T-helper 2 cell treated with Interferon-gamma antibody and Interleukin-4, amounts not matched to agents 5 μg/mL and 100 μg/mL, for 36 hours (primary cell): ENCODE results near the gene GTPBP6.
"Not testable (repeated sequence)": the region's sequence is repeated elsewhere in the genome, so short reads cannot be mapped to it uniquely, and the experiment has no call there.

Experiments used
- DNase-seq: peaks from one replicate; pipeline ENCODE4 v3.0.0; 2021; ENCODE audit warnings: low spot score
- H3K27ac Mint-ChIP-seq: one replicate; pipeline ENCODE4 v1.8.0; 2021; ENCODE audit warnings: mild to moderate bottlenecking, mixed read lengths
- H3K27me3 Mint-ChIP-seq: one replicate; pipeline ENCODE4 v1.8.0; 2021; ENCODE audit warnings: low read depth, mixed read lengths
- H3K36me3 Mint-ChIP-seq: one replicate; pipeline ENCODE4 v1.8.0; 2021; ENCODE audit warnings: low read depth, mixed read lengths
- H3K4me1 Mint-ChIP-seq: one replicate; pipeline ENCODE4 v1.8.0; 2021; ENCODE audit warnings: low read depth, mixed read lengths
- H3K4me3 Mint-ChIP-seq: one replicate; pipeline ENCODE4 v1.8.0; 2022; ENCODE audit warnings: mild to moderate bottlenecking, moderate library complexity, mixed read lengths
- H3K9me3 Mint-ChIP-seq: one replicate; pipeline ENCODE4 v1.8.0; 2021; ENCODE audit warnings: mixed read lengths

GTPBP6 gene

DNA sequence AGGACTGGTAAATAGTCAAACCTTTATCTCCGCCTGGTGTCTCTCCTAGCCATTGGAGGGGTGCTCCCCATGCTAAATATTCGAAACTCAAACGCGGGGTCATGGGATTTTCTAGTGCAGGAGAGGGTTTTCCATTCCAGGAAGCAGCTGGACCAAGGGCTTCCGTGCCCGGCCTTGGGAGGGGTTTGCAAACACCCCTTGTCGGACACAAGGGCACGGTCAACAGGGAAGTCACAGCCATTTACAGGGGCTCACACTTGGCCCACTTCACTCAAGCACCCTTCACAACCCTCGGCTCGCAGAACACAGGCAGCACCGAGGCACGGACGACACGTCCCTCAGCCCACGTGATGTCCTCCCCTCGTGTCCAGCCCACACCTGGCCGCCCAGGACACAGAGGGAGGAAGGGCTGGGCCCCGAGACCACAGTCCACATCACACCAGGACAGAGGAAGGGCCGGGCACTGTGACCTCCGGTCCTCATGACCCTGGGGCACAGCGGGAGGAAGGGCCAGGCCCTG lies 47.7 kb downstream of the GTPBP6 start:
- H3K27me3 Mint-ChIP-seq, result no peaks in the 10 kb centered on the region
- H3K36me3 Mint-ChIP-seq, result no peaks in the 10 kb centered on the region
- H3K27ac Mint-ChIP-seq, result no peak overlapping the region
- H3K4me3 Mint-ChIP-seq, result no peak overlapping the region
- DNase-seq, result no peak
- no peaks in the 10 kb centered on the region for H3K9me3 Mint-ChIP-seq
- H3K4me1 Mint-ChIP-seq, result no peaks in the 10 kb centered on the region

DNA sequence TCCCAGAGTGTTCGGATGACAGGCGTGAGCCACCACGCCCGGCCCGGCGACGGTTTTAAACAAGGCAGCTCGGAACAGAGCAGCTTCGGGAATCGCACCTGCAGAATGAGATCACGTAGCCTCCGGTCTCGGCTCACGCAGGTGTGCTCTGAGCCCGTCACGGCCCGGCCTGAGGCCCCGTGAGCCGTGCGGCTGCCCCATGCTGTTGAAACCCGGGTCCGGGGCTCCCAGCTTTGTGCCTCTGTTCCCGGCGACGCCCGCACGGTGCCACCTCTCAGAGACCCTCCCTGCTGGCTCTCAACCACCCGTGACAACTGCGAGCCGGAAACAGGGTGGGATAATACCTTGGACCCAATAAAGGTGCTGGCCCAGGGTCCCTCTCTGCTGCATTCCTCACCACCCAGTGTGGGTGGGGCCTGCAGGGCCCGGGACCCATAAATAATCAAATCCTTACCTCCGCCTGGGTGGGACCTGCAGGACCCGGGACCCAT lies 50.8 kb downstream of the GTPBP6 start:
- Mint-ChIP-seq H3K4me1 (no peaks in the 10 kb centered on the region), H3K4me3 (no peak overlapping the region), H3K36me3 (no peaks in the 10 kb centered on the region), H3K27me3 (no peaks in the 10 kb centered on the region), H3K9me3 (no peaks in the 10 kb centered on the region), H3K27ac (no peak overlapping the region)
- no peak for DNase-seq

DNA sequence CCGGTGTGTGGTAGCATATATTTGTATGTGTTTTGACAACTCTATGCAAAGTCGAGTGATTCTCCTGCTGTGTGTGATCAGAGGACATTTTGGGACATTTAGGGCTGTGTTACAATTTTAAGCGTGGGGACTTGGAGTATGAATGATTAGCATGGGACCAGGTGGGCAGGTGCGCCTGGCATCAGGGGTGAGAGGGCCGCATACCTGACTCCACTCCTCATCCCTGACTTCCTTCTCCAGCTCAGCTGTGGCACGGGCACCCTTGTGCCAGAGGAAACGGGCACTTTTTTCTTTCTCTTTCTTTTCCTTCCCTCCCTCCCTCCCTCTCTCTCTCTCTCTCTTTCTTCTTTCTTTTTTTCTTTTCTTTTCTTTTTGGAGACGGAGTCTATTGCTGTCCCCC lies 53.1 kb downstream of the GTPBP6 start:
- no peak overlapping the region for H3K27ac Mint-ChIP-seq
- no peak overlapping the region for H3K4me3 Mint-ChIP-seq
- peak; percentile 2 for DNase-seq
- no peaks in the 10 kb centered on the region for H3K4me1 Mint-ChIP-seq
- H3K9me3 Mint-ChIP-seq, result no peaks in the 10 kb centered on the region
- no peaks in the 10 kb centered on the region for H3K36me3 Mint-ChIP-seq
- no peaks in the 10 kb centered on the region for H3K27me3 Mint-ChIP-seq

DNA sequence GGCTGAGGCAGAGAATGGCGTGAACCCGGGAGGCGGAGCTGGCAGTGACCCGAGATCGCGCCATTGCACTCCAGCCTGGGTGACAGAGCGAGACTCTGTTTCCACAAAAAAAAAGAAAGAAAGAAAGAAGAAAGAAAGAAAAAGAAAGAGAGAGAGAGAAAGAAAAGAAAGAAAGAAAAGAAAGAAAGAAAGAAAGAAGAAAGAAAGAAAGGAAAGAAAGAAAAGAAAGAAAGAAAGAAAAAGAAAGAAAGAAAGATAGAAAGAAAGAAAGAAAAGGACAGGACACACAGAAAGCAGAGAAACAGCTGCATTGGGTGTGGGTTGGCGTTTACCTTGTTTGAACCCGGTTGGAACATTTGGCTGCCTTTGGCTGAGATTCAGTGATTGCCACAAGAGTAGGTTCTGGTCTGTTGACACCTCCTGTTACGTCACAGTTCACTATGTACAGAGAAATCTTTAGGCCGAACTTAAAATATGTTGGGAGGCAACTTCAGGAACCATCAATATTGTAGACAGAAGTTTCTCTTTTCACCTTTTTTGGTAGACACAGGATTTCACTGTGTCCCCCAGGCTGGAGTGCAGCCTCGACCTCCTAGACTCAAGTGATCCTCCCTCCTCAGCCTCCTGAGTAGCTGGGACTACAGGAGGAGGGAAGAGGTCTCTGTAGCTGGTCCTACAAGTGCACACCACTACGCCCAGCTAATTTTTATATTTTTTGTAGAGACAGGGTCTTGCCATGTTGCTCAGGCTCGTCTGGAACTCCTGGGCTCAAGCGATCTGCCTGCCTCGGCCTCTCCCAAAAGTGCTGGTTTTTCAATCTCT lies 53.8 kb downstream of the GTPBP6 start:
- Mint-ChIP-seq H3K9me3 (no peaks in the 10 kb centered on the region), H3K36me3 (no peaks in the 10 kb centered on the region), H3K4me3 (no peak overlapping the region), H3K27me3 (no peaks in the 10 kb centered on the region), H3K27ac (no peak overlapping the region), H3K4me1 (no peaks in the 10 kb centered on the region)
- peak; percentile 2 for DNase-seq

DNA sequence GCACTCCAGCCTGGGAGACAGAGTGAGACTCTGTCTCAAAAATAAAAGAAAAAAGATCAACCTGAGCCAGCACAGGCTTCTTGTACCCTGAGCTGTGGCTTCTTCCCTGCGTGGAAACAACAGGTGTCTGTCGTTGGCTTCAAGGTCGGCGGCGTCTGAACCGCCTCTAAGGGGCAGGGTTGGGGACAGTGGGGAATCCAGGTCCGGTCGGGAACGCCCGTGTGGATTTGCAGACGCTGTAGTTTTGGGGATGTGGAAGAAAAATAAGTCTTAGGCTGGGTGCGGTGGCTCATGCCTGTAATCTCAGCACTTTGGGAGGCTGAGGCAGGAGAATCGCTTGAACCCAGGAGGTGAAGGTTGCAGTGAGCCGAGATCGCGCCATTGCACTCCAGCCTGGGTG lies 54.6 kb downstream of the GTPBP6 start:
- not testable (repeated sequence) for H3K27me3 Mint-ChIP-seq, H3K27ac Mint-ChIP-seq, H3K9me3 Mint-ChIP-seq, DNase-seq, H3K4me1 Mint-ChIP-seq, H3K4me3 Mint-ChIP-seq, H3K36me3 Mint-ChIP-seq

DNA sequence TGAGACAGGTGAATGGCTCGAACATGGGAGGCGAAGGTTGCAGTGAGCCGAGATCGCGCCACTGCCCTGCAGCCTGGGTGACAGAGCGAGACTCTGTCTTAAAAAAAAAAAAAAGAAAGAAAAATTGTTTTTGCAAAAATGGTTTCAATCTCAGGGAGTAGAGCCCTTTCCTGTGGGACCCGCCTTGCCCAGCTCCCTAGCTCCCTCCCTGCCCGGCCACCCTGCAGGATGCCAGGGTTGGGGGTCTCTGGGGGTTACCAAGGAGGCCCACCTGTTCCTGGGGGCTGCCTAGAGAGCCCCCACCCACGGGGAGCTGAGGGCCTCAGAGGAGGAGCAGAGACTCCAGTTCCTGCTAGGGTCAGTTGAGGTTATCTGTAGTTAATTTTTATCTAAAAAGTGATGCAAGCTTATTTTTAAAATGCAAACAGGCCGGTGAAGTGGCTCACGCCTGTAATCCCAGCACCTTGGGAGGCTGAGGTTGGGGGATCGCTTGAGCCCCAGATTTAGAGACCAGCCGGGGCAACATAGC lies 56.2 kb downstream of the GTPBP6 start:
- Mint-ChIP-seq H3K9me3 (no peaks in the 10 kb centered on the region), H3K4me3 (no peak overlapping the region), H3K27me3 (no peaks in the 10 kb centered on the region), H3K4me1 (no peaks in the 10 kb centered on the region), H3K27ac (no peak overlapping the region), H3K36me3 (no peaks in the 10 kb centered on the region)
- DNase-seq, result no peak

DNA sequence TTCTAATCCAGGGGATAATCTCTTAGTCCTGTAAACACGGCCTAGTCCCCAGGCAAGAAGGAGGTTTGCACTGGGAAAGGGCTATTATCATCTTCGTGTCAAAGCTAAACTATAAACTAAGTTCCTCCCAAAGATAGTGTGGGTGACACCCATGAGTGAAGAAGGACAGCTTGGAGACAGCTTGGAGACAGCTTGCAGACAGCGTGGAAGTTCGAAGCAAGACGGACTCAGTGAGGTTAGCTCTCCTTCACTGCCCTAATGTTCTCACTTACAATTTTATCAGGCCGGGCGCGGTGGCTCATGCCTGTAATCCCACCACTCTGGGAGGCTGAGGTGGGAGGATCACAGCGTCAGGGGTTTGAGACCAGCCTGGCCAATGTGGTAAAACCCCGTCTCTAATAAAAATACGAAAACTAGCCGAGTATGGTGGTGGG lies 56.7 kb downstream of the GTPBP6 start:
- no peaks in the 10 kb centered on the region for H3K4me1 Mint-ChIP-seq
- no peak overlapping the region for H3K27ac Mint-ChIP-seq

DNA sequence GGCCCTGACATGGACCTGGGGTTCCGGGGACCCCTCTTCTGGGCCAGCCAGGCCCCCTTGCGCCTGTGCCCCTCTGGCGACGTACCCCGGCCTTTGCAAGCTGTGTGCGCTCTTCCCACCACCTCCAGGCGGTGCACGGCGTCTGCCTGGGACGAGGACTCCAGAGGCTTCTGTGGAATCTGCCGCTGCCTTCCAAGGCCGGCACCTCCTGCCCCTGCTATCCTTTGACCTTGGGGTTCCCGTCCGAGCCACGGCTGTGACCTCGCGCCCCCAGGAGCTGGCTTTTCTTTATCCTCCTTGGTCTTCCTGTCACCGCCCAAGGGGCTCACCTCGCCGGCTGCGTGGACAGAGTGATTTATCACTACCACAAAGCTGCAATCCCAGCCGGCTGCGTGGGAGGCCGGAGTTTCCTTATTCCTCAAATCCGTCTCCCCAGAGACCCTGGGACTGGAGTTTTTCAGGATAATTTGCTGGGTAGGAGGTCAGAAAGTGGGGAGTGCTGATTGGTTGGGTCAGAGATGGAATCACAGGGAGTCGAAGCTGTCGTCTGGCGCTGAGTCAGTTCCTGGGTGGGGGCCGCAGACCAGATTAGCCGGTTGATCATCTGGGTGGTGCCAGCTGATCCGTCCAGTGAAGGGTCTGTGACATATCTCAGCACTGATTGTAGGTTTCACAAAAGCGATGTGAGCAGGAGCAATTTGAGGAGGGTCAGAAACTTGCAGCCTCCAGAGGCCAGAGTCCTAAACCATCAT lies 57.3 kb downstream of the GTPBP6 start:
- H3K4me1 Mint-ChIP-seq, result no peaks in the 10 kb centered on the region
- H3K4me3 Mint-ChIP-seq, result no peak overlapping the region
- DNase-seq, result no peak
- no peak overlapping the region for H3K27ac Mint-ChIP-seq
- no peaks in the 10 kb centered on the region for H3K9me3 Mint-ChIP-seq
- no peaks in the 10 kb centered on the region for H3K36me3 Mint-ChIP-seq
- H3K27me3 Mint-ChIP-seq, result no peaks in the 10 kb centered on the region

More for the DNA sequence above, 56.7 kb downstream of the GTPBP6 start:
- Mint-ChIP-seq H3K4me3 (no peak overlapping the region), H3K36me3 (no peaks in the 10 kb centered on the region), H3K27me3 (no peaks in the 10 kb centered on the region), H3K9me3 (no peaks in the 10 kb centered on the region)
- no peak for DNase-seq

DNA sequence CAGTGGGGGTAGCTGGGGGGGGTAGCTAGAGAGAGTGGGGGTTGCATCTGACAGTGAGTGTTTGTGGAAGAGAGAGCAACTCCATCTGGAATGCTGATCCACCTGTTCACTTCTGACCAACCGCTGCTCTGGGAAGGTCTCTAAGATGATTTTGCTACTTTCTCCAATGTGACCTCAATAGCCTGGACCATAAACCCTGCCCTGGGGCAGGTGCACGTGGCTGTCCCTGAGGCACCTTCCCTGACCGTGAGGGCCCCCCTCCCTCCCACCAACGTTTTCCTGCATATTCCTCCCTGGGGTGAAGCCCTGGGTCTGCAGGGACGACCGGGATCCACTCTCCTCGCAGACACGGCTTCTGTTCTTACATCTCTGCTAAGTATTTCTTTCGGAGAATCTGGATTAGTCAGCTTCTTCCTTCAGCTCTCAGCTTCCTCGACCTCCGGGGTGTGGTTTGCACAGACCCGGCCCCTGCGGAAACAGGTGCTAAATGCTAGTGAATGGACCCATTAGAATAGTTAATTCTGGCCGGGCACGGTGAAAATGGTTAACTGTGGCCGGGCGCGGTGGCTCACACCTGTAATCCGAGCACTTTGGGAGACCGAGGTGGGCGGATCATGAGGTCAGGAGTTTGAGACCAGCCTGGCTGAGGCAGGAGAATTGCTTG lies 58.8 kb downstream of the GTPBP6 start:
- Mint-ChIP-seq H3K27ac (no peak overlapping the region), H3K4me1 (no peaks in the 10 kb centered on the region), H3K27me3 (no peaks in the 10 kb centered on the region), H3K9me3 (no peaks in the 10 kb centered on the region), H3K36me3 (no peaks in the 10 kb centered on the region), H3K4me3 (no peak overlapping the region)
- no peak for DNase-seq

DNA sequence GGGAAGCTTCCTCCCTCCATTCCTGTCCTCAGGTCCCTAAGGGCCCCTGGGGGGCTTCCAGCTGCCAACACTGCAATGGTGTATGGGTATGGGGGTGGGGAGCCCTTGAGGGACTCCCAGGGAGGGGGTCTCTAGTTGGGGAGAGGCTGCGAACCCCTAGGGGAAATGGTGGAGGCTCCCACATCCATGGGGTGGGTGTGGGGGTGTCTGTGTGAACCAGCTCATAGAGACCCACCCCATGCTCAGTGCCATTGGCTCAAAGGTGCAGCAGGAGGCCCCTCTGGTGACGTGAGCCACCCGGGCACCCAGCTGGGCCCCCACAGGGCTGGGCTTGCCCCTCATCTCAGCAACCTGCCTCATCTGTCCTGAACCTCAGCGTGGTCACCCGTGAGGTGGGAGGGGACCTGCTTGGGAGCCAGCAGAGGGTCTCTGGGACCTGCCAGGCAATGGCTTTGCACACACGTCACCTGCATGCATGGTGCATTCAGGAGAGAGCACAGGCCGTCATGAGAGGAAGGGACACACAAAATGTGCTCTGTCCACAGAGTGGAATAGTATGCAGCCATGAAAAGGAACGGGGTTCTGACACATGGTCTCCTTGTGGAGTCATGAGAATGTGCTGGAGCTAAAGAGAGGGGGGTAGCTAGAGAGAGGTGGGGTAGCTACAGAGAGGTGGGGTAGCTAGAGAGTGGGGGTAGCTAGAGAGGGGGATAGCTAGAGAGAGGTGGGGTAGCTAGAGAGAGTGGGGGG lies 60.1 kb downstream of the GTPBP6 start:
- no peaks in the 10 kb centered on the region for H3K27me3 Mint-ChIP-seq
- no peaks in the 10 kb centered on the region for H3K36me3 Mint-ChIP-seq
- no peaks in the 10 kb centered on the region for H3K4me1 Mint-ChIP-seq
- H3K4me3 Mint-ChIP-seq, result no peak overlapping the region
- DNase-seq, result no peak
- no peak overlapping the region for H3K27ac Mint-ChIP-seq
- no peaks in the 10 kb centered on the region for H3K9me3 Mint-ChIP-seq

DNA sequence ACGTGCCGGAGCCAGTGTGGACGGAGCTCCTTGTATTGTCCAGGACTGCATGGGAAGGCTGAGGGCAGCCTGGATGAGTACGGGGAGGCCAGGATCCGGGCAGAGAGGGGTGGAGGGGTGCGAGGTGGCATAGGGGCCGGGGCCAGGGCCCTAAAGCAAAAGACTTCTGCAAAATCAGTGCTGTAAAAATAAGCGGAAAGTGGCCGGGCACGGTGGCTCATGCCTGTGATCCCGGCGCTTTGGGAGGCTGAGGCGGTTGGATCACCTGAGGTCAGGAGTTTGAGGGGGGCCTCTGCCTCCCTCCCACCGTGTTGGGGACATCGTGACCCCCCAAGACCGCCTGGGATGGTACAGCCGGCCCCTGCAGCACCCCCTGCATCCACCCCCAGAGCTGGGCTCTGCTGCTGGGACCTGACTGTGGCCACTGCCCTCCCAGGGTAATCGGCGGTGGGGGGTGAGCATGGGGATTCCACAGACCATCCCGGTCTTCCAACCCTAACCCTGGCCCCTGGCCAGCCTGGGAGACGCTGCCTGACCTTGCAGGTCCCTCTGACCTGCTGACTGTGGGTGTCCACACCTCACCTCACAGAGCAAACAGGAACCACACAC lies 60.8 kb downstream of the GTPBP6 start:
- Mint-ChIP-seq H3K27ac (no peak overlapping the region), H3K4me3 (no peak overlapping the region), H3K36me3 (no peaks in the 10 kb centered on the region), H3K9me3 (no peaks in the 10 kb centered on the region), H3K4me1 (no peaks in the 10 kb centered on the region), H3K27me3 (no peaks in the 10 kb centered on the region)
- DNase-seq, result no peak

DNA sequence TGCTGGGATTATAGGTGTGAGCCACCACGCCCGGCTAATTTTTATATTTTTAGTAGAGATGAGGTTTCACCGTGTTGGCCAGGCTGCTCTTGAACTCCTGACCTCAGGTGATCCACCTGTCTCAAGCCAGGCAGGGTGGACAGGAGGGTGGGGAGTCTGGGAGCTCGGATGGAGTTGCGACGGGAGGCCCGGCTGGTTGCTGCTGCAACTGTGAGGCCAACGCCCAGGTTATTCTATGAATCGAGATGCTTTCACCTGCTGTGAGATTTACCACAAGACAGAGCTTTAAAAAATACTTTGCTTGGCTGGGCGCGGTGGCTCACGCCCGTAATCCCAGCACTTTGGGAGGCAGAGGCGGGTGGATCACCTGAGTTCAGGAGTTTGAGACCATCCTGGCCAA lies 61.5 kb downstream of the GTPBP6 start:
- not testable (repeated sequence) for H3K27ac Mint-ChIP-seq, H3K27me3 Mint-ChIP-seq, H3K4me3 Mint-ChIP-seq, H3K9me3 Mint-ChIP-seq, H3K4me1 Mint-ChIP-seq, DNase-seq, H3K36me3 Mint-ChIP-seq

DNA sequence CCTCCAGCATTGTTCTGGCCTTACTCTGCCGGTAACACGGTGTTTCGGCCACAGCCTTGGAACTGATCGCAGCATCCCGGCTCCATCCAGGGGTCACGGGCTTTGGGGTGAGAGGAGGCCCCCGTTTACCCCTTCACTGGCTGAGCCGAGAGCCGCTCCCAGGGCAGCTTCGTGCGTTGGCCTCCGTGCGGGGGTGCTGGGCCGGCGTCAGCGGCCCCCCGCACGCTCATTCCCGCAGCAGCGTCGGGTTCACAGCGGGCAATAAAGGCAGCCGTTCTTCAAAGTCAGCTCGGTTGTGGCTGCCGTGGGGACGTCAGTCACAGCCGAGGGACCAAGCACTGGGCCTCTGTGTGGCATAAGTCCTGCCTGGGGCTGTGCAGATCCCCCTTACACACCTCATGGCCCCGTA lies 62.7 kb downstream of the GTPBP6 start:
- peaks cover 4% of the 10 kb centered on the region for H3K9me3 Mint-ChIP-seq
- no peak for DNase-seq
- no peak overlapping the region for H3K4me3 Mint-ChIP-seq
- no peaks in the 10 kb centered on the region for H3K36me3 Mint-ChIP-seq
- no peaks in the 10 kb centered on the region for H3K27me3 Mint-ChIP-seq
- peaks cover 5% of the 10 kb centered on the region for H3K4me1 Mint-ChIP-seq
- no peak overlapping the region for H3K27ac Mint-ChIP-seq
